ENCODE measurements around the gene CASD1.

CASD1 gene

DNA sequence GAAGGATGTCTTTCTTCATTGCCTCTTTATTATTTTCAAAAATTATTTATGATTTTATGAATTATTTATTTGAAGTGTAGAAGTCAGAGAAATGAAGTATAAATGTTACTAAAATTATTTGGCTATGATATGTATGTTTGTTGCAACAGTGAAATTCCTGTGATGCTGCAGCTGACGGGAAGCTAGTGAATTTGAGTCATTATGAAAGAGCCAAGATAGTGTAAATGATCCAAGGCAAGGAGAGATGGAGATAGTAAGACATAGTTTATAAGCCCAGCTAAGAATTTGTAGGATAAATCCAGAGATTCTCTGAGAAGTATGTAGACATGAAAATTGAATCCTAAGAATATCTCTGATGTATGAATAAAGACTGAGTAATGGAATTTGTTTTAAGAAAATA, 30.8 kb downstream of the CASD1 start:
- TF ChIP-seq TSHZ2 (CRISPR knock-in tag; IDR thresholded peaks at IDR 0.05): no peak
- TF ChIP-seq ARNTL (CRISPR knock-in tag; IDR thresholded peaks at IDR 0.05; ENCODE audit: borderline replicate concordance, low read depth): no peak
- TF ChIP-seq BACH2 (CRISPR knock-in tag; IDR thresholded peaks at IDR 0.05; ENCODE audit: borderline replicate concordance): no peak
- no peak for TF ChIP-seq ZNF8 (CRISPR knock-in tag; IDR thresholded peaks at IDR 0.05)
- no peak for TF ChIP-seq RARB (CRISPR knock-in tag; IDR thresholded peaks at IDR 0.05)
- no peak for TF ChIP-seq ZNF70 (CRISPR knock-in tag; IDR thresholded peaks at IDR 0.05)
- no peak for TF ChIP-seq GLIS3 (CRISPR knock-in tag; IDR thresholded peaks at IDR 0.05)
- no peak for TF ChIP-seq TCF4 (CRISPR knock-in tag; IDR thresholded peaks at IDR 0.05; ENCODE audit: borderline replicate concordance)
- TF ChIP-seq ZC3H10 (CRISPR knock-in tag; IDR thresholded peaks at IDR 0.05): no peak
- no peak for TF ChIP-seq PPARA (CRISPR knock-in tag; IDR thresholded peaks at IDR 0.05; ENCODE audit: borderline replicate concordance)
- no peak for TF ChIP-seq SNAI2 (CRISPR knock-in tag; IDR thresholded peaks at IDR 0.05)
- TF ChIP-seq ZNF565 (CRISPR knock-in tag; conservative IDR thresholded peaks at IDR 0.05; ENCODE audit: low read depth): no peak
- TF ChIP-seq POU6F1 (CRISPR knock-in tag; IDR thresholded peaks at IDR 0.05; ENCODE audit: borderline replicate concordance, low read depth): no peak
- TF ChIP-seq ZFP3 (CRISPR knock-in tag; IDR thresholded peaks at IDR 0.05): no peak
- TF ChIP-seq, protein P1, sequence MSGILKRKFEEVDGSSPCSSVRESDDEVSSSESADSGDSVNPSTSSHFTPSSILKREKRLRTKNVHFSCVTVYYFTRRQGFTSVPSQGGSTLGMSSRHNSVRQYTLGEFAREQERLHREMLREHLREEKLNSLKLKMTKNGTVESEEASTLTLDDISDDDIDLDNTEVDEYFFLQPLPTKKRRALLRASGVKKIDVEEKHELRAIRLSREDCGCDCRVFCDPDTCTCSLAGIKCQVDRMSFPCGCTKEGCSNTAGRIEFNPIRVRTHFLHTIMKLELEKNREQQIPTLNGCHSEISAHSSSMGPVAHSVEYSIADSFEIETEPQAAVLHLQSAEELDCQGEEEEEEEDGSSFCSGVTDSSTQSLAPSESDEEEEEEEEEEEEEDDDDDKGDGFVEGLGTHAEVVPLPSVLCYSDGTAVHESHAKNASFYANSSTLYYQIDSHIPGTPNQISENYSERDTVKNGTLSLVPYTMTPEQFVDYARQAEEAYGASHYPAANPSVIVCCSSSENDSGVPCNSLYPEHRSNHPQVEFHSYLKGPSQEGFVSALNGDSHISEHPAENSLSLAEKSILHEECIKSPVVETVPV (CRISPR knock-in tag; IDR thresholded peaks at IDR 0.05): no peak
- no peak for TF ChIP-seq CSDC2 (CRISPR knock-in tag; IDR thresholded peaks at IDR 0.05)
- no peak for TF ChIP-seq ESRRG (CRISPR knock-in tag; IDR thresholded peaks at IDR 0.05)
- TF ChIP-seq, protein P2, sequence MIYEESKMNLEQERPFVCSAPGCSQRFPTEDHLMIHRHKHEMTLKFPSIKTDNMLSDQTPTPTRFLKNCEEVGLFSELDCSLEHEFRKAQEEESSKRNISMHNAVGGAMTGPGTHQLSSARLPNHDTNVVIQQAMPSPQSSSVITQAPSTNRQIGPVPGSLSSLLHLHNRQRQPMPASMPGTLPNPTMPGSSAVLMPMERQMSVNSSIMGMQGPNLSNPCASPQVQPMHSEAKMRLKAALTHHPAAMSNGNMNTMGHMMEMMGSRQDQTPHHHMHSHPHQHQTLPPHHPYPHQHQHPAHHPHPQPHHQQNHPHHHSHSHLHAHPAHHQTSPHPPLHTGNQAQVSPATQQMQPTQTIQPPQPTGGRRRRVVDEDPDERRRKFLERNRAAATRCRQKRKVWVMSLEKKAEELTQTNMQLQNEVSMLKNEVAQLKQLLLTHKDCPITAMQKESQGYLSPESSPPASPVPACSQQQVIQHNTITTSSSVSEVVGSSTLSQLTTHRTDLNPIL (CRISPR knock-in tag; IDR thresholded peaks at IDR 0.05; ENCODE audit: low read depth): no peak
- TF ChIP-seq OSR1 (CRISPR knock-in tag; IDR thresholded peaks at IDR 0.05): no peak
- no peak for ATAC-seq

GRCh38 chr7:94547126-94547525, 37.5 kb downstream of the CASD1 start:
- ATAC-seq: no peak
- TF ChIP-seq PPARA (CRISPR knock-in tag; IDR thresholded peaks at IDR 0.05; ENCODE audit: borderline replicate concordance) (no peak), ZNF8 (CRISPR knock-in tag; IDR thresholded peaks at IDR 0.05) (no peak), ZC3H10 (CRISPR knock-in tag; IDR thresholded peaks at IDR 0.05) (no peak), ZNF565 (CRISPR knock-in tag; conservative IDR thresholded peaks at IDR 0.05; ENCODE audit: low read depth) (no peak), RARB (CRISPR knock-in tag; IDR thresholded peaks at IDR 0.05) (no peak), TOX (CRISPR knock-in tag; IDR thresholded peaks at IDR 0.05; ENCODE audit: borderline replicate concordance) (no peak), ARNTL (CRISPR knock-in tag; IDR thresholded peaks at IDR 0.05; ENCODE audit: borderline replicate concordance, low read depth) (no peak), ISL1 (CRISPR knock-in tag; IDR thresholded peaks at IDR 0.05) (no peak), TSHZ2 (CRISPR knock-in tag; IDR thresholded peaks at IDR 0.05) (no peak), ZNF70 (CRISPR knock-in tag; IDR thresholded peaks at IDR 0.05) (no peak), ESRRG (CRISPR knock-in tag; IDR thresholded peaks at IDR 0.05) (no peak), GLIS3 (CRISPR knock-in tag; IDR thresholded peaks at IDR 0.05) (no peak), ZFP30 (CRISPR knock-in tag; IDR thresholded peaks at IDR 0.05) (no peak), CSDC2 (CRISPR knock-in tag; IDR thresholded peaks at IDR 0.05) (no peak)
- TF ChIP-seq, protein P2 (CRISPR knock-in tag; IDR thresholded peaks at IDR 0.05; ENCODE audit: low read depth): no peak
